Measurements from ENCODE around the gene CEP72. TPM values are rescaled to one million over a fixed set of nuclear protein-coding genes. Genes with fewer than 3 reads are reported as not detected.

The CEP72 gene
- total and polyA plus RNA-seq, 2 of the 13 experiments (the other 11 are each of a cell fraction or from before 2014, with no cell fraction given) = 3.4 to 9.4 TPM

DNA sequence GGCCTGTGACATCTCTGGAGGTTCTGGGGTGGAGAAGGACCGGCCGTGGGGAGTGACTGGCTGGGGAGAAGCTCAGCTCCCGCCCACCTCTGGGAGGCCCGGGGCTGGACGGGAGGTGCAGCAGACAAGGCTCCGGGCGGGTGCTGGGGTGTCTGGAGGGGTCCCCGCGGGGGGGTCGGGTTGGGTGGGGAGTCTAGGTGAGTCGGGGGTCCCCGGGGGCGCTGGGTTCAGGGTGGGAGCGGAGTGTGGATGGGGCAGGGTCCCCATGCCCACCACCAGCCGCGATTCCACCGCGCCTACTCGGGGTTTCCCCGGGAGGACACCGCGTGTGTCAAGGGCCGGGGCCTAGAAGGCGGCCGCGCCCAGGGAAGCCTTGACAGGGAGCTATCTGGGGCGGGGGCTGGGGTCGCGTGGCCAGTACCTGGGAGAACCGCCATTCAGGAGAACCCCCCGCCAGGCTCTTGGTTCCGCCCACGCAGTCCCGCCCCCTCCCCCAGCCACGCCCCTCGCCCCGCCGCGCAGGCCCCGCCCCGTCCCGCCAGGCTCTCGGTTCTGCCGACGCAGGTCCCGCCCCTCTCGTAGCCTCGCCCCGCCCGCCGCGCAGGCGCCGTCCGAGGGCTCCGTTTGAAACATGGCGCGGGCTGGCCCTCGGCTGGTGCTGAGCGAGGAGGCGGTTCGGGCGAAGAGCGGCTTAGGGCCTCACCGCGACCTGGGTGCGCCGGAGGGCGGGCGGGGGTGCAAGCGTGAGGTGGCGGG lies at the start of gene CEP72 (continued):
- TF ChIP-seq YY1 (IDR thresholded peaks at IDR 0.05; ENCODE audit: insufficient read depth, insufficient replicate concordance, low read depth, low read length) = peak; percentile 86
- TF ChIP-seq SP5 (CRISPR knock-in tag; IDR thresholded peaks at IDR 0.05; ENCODE audit: borderline replicate concordance, low read depth) = no peak
- no peak for TF ChIP-seq NCOA2 (CRISPR knock-in tag; IDR thresholded peaks at IDR 0.05)
- TF ChIP-seq MXI1 (IDR thresholded peaks at IDR 0.05; ENCODE audit: borderline replicate concordance, low read depth, low read length) = peak; percentile 40; the same call in 1 of the 3 replicates
- no peak for TF ChIP-seq CHD4 (IDR thresholded peaks at IDR 0.05; ENCODE audit: borderline replicate concordance, low read length)
- TF ChIP-seq GABPB1 (CRISPR knock-in tag; IDR thresholded peaks at IDR 0.05) = peak; percentile 45; the same call in 1 of the 2 replicates
- TF ChIP-seq ZMYM3 (CRISPR knock-in tag; IDR thresholded peaks at IDR 0.05) = no peak
- no peak for TF ChIP-seq RFX5 (IDR thresholded peaks at IDR 0.05; ENCODE audit: low read depth, low read length)
- TF ChIP-seq RBFOX2 (IDR thresholded peaks at IDR 0.05; ENCODE audit: low read depth, low read length) = peak; percentile 44; the same call in 1 of the 2 replicates
- TF ChIP-seq ZFP36L1 (CRISPR knock-in tag; IDR thresholded peaks at IDR 0.05) = no peak
- 0 out of 2 replicates have a peak, but pooled peaks have one; percentile 13 for TF ChIP-seq NFYB (CRISPR knock-in tag; IDR thresholded peaks at IDR 0.05)
- TF ChIP-seq GATAD1 (CRISPR knock-in tag; IDR thresholded peaks at IDR 0.05) = peak; percentile 80
- no peak for TF ChIP-seq FOXC1 (CRISPR knock-in tag; IDR thresholded peaks at IDR 0.05; ENCODE audit: borderline replicate concordance)
- TF ChIP-seq KLF12 (CRISPR knock-in tag; IDR thresholded peaks at IDR 0.05; ENCODE audit: borderline replicate concordance) = peak; percentile 69; the same call in 1 of the 2 replicates
- TF ChIP-seq, protein P1, sequence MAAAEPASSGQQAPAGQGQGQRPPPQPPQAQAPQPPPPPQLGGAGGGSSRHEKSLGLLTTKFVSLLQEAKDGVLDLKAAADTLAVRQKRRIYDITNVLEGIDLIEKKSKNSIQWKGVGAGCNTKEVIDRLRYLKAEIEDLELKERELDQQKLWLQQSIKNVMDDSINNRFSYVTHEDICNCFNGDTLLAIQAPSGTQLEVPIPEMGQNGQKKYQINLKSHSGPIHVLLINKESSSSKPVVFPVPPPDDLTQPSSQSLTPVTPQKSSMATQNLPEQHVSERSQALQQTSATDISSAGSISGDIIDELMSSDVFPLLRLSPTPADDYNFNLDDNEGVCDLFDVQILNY (CRISPR knock-in tag; conservative IDR thresholded peaks at IDR 0.05) = peak; percentile 81; the same call in 1 of the 2 replicates
- peak; percentile 38; the same call in 1 of the 2 replicates for TF ChIP-seq MYC (CRISPR knock-in tag; IDR thresholded peaks at IDR 0.05; ENCODE audit: borderline replicate concordance)
- TF ChIP-seq, protein P2, sequence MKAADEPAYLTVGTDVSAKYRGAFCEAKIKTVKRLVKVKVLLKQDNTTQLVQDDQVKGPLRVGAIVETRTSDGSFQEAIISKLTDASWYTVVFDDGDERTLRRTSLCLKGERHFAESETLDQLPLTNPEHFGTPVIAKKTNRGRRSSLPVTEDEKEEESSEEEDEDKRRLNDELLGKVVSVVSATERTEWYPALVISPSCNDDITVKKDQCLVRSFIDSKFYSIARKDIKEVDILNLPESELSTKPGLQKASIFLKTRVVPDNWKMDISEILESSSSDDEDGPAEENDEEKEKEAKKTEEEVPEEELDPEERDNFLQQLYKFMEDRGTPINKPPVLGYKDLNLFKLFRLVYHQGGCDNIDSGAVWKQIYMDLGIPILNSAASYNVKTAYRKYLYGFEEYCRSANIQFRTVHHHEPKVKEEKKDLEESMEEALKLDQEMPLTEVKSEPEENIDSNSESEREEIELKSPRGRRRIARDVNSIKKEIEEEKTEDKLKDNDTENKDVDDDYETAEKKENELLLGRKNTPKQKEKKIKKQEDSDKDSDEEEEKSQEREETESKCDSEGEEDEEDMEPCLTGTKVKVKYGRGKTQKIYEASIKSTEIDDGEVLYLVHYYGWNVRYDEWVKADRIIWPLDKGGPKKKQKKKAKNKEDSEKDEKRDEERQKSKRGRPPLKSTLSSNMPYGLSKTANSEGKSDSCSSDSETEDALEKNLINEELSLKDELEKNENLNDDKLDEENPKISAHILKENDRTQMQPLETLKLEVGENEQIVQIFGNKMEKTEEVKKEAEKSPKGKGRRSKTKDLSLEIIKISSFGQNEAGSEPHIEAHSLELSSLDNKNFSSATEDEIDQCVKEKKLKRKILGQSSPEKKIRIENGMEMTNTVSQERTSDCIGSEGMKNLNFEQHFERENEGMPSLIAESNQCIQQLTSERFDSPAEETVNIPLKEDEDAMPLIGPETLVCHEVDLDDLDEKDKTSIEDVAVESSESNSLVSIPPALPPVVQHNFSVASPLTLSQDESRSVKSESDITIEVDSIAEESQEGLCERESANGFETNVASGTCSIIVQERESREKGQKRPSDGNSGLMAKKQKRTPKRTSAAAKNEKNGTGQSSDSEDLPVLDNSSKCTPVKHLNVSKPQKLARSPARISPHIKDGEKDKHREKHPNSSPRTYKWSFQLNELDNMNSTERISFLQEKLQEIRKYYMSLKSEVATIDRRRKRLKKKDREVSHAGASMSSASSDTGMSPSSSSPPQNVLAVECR (CRISPR knock-in tag; IDR thresholded peaks at IDR 0.05; ENCODE audit: borderline replicate concordance) = peak; percentile 80
- TF ChIP-seq PHF8 (CRISPR knock-in tag; IDR thresholded peaks at IDR 0.05) = peak; percentile 61
- peak; percentile 63; the same call in 1 of the 2 replicates for TF ChIP-seq TAF1 (CRISPR knock-in tag; IDR thresholded peaks at IDR 0.05)
- peak; percentile 78 for TF ChIP-seq SAP130 (CRISPR knock-in tag; IDR thresholded peaks at IDR 0.05; ENCODE audit: low read depth)
- TF ChIP-seq, protein P3, sequence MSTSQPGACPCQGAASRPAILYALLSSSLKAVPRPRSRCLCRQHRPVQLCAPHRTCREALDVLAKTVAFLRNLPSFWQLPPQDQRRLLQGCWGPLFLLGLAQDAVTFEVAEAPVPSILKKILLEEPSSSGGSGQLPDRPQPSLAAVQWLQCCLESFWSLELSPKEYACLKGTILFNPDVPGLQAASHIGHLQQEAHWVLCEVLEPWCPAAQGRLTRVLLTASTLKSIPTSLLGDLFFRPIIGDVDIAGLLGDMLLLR (CRISPR knock-in tag; IDR thresholded peaks at IDR 0.05) = 0 out of 2 replicates have a peak, but pooled peaks have one; percentile 14
- TF ChIP-seq POGZ (CRISPR knock-in tag; IDR thresholded peaks at IDR 0.05) = 0 out of 2 replicates have a peak, but pooled peaks have one; percentile 8
- peak; percentile 48; the same call in 1 of the 2 replicates for TF ChIP-seq YEATS4 (CRISPR knock-in tag; IDR thresholded peaks at IDR 0.05; ENCODE audit: borderline replicate concordance)

Measured in HepG2 (cell line).